ENCODE results near the gene MLNR.

- TF ChIP-seq, protein P1, sequence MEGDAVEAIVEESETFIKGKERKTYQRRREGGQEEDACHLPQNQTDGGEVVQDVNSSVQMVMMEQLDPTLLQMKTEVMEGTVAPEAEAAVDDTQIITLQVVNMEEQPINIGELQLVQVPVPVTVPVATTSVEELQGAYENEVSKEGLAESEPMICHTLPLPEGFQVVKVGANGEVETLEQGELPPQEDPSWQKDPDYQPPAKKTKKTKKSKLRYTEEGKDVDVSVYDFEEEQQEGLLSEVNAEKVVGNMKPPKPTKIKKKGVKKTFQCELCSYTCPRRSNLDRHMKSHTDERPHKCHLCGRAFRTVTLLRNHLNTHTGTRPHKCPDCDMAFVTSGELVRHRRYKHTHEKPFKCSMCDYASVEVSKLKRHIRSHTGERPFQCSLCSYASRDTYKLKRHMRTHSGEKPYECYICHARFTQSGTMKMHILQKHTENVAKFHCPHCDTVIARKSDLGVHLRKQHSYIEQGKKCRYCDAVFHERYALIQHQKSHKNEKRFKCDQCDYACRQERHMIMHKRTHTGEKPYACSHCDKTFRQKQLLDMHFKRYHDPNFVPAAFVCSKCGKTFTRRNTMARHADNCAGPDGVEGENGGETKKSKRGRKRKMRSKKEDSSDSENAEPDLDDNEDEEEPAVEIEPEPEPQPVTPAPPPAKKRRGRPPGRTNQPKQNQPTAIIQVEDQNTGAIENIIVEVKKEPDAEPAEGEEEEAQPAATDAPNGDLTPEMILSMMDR (conservative IDR thresholded peaks at IDR 0.05; ENCODE audit: low read length), result no peak
- TF ChIP-seq EZH2phosphoT487 (IDR thresholded peaks at IDR 0.05; ENCODE audit: borderline replicate concordance, low read depth, low read length), result no peak
Measured at GRCh38 chr13:49210669-49211068, 9.5 kb upstream of the MLNR start.

Measured in OCI-LY7 (cell line).